GM18873 (cell line): Measurements from ENCODE around the gene PIP.
"Not testable (repeated sequence)": the region's sequence is repeated elsewhere in the genome, so short reads cannot be mapped to it uniquely, and the experiment has no call there.

Experiments
- ATAC-seq: cut with Tn5 transposase; IDR thresholded peaks from one replicate; pipeline ENCODE4 v1.9.1; 2021; ENCODE audit warnings: mild to moderate bottlenecking, moderate library complexity, moderate number of reproducible peaks; ENCODE audit not compliant: unreplicated experiment, low FRiP score

Gene PIP

GRCh38 chr7:143131781-143132180, at the start of gene PIP:
PIP (plus strand) TSS chr7:143132077; CDS start chr7:143132117, 40 bp downstream.
- ATAC-seq, result no peak

DNA sequence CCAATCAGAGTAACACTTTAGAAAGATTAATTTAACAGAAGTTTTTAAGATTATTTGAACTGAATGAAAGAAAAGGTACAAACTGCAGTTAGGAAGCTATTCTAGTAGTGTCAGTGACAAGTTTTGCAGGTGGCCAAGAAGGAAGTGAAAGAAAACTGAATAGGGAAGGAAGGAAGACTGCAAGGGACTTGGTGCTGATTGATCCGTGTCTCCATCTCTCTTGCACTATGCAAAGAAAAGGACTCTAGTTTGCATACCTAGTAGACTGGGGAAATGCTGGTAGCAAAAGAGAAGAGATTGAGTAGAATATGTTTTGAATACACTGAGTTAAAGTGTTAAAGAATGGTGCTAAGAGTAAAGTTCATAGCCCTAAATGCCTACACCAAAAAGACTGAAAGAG, 46.8 kb upstream of the PIP start:
- ATAC-seq, result no peak

- ATAC-seq, result not testable (repeated sequence)
These were observed 46.3 kb upstream of the PIP start for GRCh38 chr7:143085610-143086009.

DNA sequence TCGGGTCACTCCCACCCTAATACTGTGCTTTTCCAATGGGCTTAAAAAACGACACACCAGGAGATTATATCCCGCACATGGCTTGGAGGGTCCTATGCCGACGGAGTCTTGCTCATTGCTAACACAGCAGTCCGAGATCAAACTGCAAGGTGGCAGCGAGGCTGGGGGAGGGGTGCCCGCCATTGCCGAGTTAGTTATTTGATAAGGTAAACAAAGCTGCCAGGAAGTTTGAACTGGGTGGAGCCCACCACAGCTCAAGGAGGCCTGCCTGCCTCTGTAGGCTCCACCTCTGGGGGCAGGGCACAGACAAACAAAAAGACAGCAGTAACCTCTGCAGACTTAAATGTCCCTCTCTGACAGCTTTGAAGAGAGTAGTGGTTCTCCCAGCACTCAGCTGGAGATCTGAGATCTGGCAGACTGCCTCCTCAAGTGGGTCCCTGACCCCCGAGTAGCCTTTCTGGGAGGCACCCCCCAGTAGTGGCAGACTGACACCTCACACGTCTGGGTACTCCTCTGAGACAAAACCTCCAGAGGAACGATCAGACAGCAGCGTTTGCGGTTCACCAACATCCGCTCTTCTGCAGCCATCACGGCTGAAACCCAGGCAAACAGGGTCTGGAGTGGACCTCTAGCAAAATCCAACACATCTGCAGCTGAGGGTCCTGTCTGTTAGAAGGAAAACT, 43.2 kb upstream of the PIP start:
- not testable (repeated sequence) for ATAC-seq

GRCh38 chr7:143096146-143096545, 35.7 kb upstream of the PIP start:
- no peak for ATAC-seq

GRCh38 chr7:143099579-143099978, 32.3 kb upstream of the PIP start:
- not testable (repeated sequence) for ATAC-seq

- no peak for ATAC-seq
These were observed 27.1 kb upstream of the PIP start for GRCh38 chr7:143104759-143105158.

- ATAC-seq, result not testable (repeated sequence)
These were observed 23.9 kb upstream of the PIP start for GRCh38 chr7:143108019-143108418.

- ATAC-seq, result no peak
These were observed 14.5 kb upstream of the PIP start for GRCh38 chr7:143117395-143117794.

GRCh38 chr7:143120691-143121405, 11.0 kb upstream of the PIP start:
- ATAC-seq, result no peak

DNA sequence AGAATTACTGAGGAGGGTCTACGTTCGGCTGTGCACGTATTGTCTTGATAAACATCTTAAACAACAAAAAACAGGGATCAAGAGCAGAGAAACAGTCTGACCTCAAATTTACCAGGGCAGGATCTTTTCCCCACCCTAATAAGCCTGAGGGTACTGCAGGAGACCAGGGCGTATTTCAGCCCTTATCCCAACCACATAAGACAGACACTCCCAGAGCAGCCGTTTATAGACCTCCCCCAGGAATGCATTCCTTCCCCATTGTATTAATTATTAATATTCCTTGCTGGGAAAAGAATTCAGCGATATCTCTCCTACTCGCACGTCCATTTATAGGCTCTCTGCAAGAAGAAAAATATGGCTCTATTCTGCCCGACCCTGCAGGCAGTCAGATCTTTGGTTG, 8.6 kb upstream of the PIP start:
- ATAC-seq, result not testable (repeated sequence)

- ATAC-seq, result no peak
These were observed 5.7 kb upstream of the PIP start for GRCh38 chr7:143126146-143126545.

GRCh38 chr7:143129051-143129450, 2.8 kb upstream of the PIP start:
- no peak for ATAC-seq

GRCh38 chr7:143129477-143129876, 2.4 kb upstream of the PIP start:
- no peak for ATAC-seq

GRCh38 chr7:143130541-143130940, 1.3 kb upstream of the PIP start:
- ATAC-seq, result no peak

GRCh38 chr7:143147070-143147469, 15.2 kb downstream of the PIP start:
- no peak for ATAC-seq

GRCh38 chr7:143148050-143148449, 16.2 kb downstream of the PIP start:
- ATAC-seq, result no peak

DNA sequence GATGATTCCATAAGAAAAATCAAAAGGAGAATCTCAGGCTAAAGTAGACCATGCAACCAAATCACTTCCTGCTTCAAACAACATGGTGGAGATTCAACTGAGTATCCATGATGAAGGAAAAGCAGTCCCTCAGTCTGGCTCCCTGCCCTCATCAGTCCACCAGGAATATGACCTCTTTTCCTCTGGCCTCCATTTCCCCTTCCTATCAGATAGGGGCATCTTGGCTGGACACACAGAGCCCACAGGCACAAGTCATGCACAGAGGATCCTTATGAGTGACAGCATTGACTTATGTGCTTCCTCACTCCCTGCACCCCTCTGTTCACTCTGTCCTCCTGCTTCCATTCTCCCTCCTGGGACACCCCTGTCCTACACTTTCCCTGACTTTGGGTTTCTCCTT, 16.8 kb downstream of the PIP start:
- no peak for ATAC-seq

DNA sequence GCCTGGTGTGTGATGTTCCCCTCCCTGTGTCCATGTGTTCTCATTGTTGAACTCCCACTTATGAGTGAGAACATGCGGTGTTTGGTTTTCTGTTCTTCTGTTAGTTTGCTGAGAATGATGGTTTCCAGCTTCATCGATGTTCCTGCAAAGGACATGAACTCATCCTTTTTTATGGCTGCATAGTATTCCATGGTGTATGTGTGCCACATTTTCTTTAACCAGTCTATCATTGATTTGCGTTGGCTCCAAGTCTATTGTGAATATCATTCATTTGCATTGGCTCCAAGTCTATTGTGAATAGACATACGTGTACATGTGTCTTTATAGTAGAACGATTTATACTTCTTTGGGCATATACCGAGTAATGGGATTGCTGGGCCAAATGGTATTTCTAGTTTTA, 18.8 kb downstream of the PIP start:
- ATAC-seq, result not testable (repeated sequence)

DNA sequence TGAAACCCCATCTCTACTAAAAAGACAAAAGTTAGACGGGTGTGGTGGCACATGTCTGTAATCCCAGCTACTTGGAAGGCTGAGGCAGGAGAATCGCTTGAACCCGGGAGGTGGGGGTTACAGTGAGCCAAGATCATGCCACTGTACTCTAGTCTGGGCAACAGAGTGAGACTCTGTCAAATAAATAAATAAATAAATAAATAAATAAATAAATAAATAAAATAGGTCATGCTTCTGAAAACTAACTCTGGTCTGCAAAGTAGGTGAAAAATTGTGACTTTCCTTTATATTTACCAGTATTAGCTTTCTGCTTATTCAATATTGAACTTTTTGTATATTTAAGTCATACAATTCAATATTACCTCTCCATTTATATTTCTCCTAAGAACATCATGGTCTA, 26.7 kb downstream of the PIP start:
- ATAC-seq, result not testable (repeated sequence)

DNA sequence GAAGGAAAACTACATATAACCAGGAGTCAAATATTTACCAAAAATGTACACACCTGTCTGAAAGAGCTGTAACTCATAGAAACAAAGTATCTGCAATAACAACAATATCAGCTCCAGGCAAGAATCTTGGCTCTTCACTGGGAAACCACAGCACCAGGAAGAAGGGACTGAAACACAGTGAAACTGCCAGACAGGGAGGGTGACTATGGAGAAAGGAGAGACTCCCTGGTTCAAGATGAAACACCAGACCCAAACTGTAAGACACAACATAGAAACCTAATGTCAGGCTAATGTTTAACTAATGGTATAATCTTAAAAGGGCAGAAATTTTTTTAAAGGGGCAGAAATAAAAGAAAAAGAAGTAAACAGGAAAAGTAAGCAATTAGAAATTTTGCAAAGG, 39.8 kb downstream of the PIP start:
- ATAC-seq, result no peak

DNA sequence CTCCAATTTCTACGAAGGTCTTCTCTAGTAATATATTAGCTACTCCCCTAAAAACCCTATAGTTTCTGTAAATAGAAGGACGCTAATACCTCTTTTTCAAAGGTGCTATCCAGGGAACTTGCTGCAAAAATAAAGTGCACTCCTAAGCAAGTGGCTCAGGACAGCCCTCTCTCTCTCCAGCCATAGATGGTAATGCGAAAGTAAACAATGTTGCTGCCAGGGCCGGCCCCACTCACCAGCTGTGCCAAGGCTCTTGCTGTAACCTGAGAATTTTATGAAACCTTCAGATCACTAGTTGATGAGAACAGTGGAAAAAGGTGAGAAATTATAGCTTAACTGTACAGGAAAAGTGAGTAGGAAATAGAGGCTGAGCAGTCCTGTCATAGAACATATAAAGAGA, 40.5 kb downstream of the PIP start:
- ATAC-seq, result no peak
